CD4-positive, alpha-beta memory T cell (primary cell): ENCODE measurements around the gene JKAMP. TPM values are rescaled to one million over a fixed set of nuclear protein-coding genes. Genes with fewer than 3 reads are reported as not detected.

Experiments
- CTCF ChIA-PET: fragments of 350-600 bp; sonication (Branson Sonifier 250); formaldehyde crosslinking; loops from one replicate; lab custom pipeline; 2021; ENCODE audit warnings: inconsistent platforms; ENCODE audit not compliant: partially characterized antibody; lab: Charles Lee
- POLR2A ChIA-PET: fragments of 350-600 bp; sonication (Branson Sonifier 250); formaldehyde crosslinking; loops from one replicate; lab custom pipeline; 2021; ENCODE audit not compliant: partially characterized antibody; lab: Charles Lee
- DNase-seq, 5 donors: peaks; one replicate each; pipeline versions ENCODE4 v3.0.0 to v3.0.0-alpha.2; 2020 to 2022; ENCODE audit warnings: mixed read lengths in 1 of 5
- H3K27ac ChIP-seq: one replicate; pipeline ENCODE4 v1.7.0; 2013; ENCODE audit warnings: low read depth, low read length
- H3K27me3 ChIP-seq: 2 replicates; pipeline ENCODE4 v1.7.0; 2013; ENCODE audit warnings: mild to moderate bottlenecking, low read length, moderate library complexity; ENCODE audit not compliant: insufficient read depth
- H3K36me3 ChIP-seq: 2 replicates; pipeline ENCODE4 v1.7.0; 2013; ENCODE audit warnings: mild to moderate bottlenecking, low read length, moderate library complexity; ENCODE audit not compliant: insufficient read depth
- H3K4me1 ChIP-seq: 2 replicates; pipeline ENCODE4 v1.7.0; 2013; ENCODE audit warnings: mild to moderate bottlenecking, low read length, moderate library complexity; ENCODE audit not compliant: insufficient read depth
- H3K4me3 ChIP-seq, 2 donors: one replicate each; pipeline ENCODE4 v1.7.0; 2013; ENCODE audit warnings: low read length in 2 of 2, mild to moderate bottlenecking in 1 of 2
- H3K9me3 ChIP-seq, 2 donors: one replicate each; pipeline ENCODE4 v1.7.0; 2013; ENCODE audit warnings: low read length in 2 of 2, control low read depth in 1 of 2; ENCODE audit not compliant: control insufficient read depth in 1 of 2
- H3K27ac Mint-ChIP-seq, 7 donors: one replicate each; pipeline ENCODE4 v1.8.0; 2020 to 2021; ENCODE audit warnings: mixed read lengths in 7 of 7, mild to moderate bottlenecking in 6 of 7, inconsistent platforms in 3 of 7, moderate library complexity in 3 of 7
- H3K27me3 Mint-ChIP-seq, 2 donors: one replicate each; pipeline ENCODE4 v1.8.0; 2020 to 2021; ENCODE audit warnings: mixed read lengths in 2 of 2
- H3K36me3 Mint-ChIP-seq, 2 donors: one replicate each; pipeline ENCODE4 v1.8.0; 2020 to 2021; ENCODE audit warnings: mixed read lengths in 2 of 2, inconsistent platforms in 1 of 2, mild to moderate bottlenecking in 1 of 2
- H3K4me1 Mint-ChIP-seq, 4 donors: one replicate each; pipeline ENCODE4 v1.8.0; 2020 to 2021; ENCODE audit warnings: mixed read lengths in 4 of 4, mild to moderate bottlenecking in 1 of 4
- H3K4me3 Mint-ChIP-seq, 8 donors: one replicate each; pipeline ENCODE4 v1.8.0; 2020 to 2021; ENCODE audit warnings: mixed read lengths in 8 of 8, mild to moderate bottlenecking in 7 of 8, moderate library complexity in 6 of 8, inconsistent platforms in 3 of 8
- H3K9me3 Mint-ChIP-seq, 8 donors: one replicate each; pipeline ENCODE4 v1.8.0; 2020 to 2021; ENCODE audit warnings: mixed read lengths in 8 of 8, mild to moderate bottlenecking in 5 of 8, inconsistent platforms in 3 of 8, moderate library complexity in 1 of 8
- intact Hi-C: fragments of 100-400 bp; cut with micrococcal nuclease; formaldehyde crosslinking; loops from one replicate; pipeline ENCODE4 v1.15.1; 2023
- polyA plus RNA-seq, 2 donors: library from polyadenylated mRNA; unstranded; fragments of 300-500 nt; fragmentation: Illumina TruSeq; gene quantifications; one replicate each; pipeline ENCODE4 v1.2.3, GENCODE V29; 2021
- total RNA-seq, 2 experiments: library from RNA; stranded (reverse); gene quantifications; one replicate each; pipeline ENCODE4 v1.2.3, GENCODE V29; 2021

The JKAMP gene
- total and polyA plus RNA-seq, 4 experiments from 2014 or later, result 29.9 to 80.8 (median 47.0) TPM

GRCh38 chr14:59463787-59464485 lies 20.4 kb upstream of the JKAMP start:
- H3K27me3 ChIP-seq, result no peaks in the 10 kb centered on the region
- peak in 1 of 5 donors; percentile 43 for DNase-seq
- Mint-ChIP-seq H3K36me3 (peaks cover 0 to 6% of the 10 kb centered on the region in 2 donors), H3K4me3 (peak overlapping the region; percentile 89 to 94 (median 91)), H3K27ac (peak overlapping the region in 6 of 7 donors; percentile 60 to 93 (median 76)), H3K27me3 (peaks cover 0 to 4% of the 10 kb centered on the region in 2 donors), H3K4me1 (peaks cover 5 to 16% (median 10%) of the 10 kb centered on the region in 4 donors), H3K9me3 (no peaks in the 10 kb centered on the region)
- peak overlapping the region; percentile 33 for H3K27ac ChIP-seq
- no peaks in the 10 kb centered on the region for H3K9me3 ChIP-seq
- no peaks in the 10 kb centered on the region for H3K36me3 ChIP-seq
- intact Hi-C loops, result no loop called here
- peaks cover 9% of the 10 kb centered on the region for H3K4me1 ChIP-seq
- H3K4me3 ChIP-seq, result peak overlapping the region in 1 of 2 donors; percentile 54
- ChIA-PET CTCF (interaction anchor here (0.9 to 3.5 kb wide), 4 partner anchors 20 to 334 kb away, joined by 3 to 13 read pairs (median 4); partner anchors contain the start of genes CCDC175, JKAMP and L3HYPDH), POLR2A (interaction anchor here (1.2 to 3.8 kb wide), 5 partner anchors 19 to 1036 kb away, joined by 3 to 39 read pairs (median 4); partner anchors contain the start of genes DAAM1, JKAMP, KIAA0586 and L3HYPDH)

GRCh38 chr14:59464486-59465315 lies 19.6 kb upstream of the JKAMP start:
- H3K9me3 ChIP-seq, result no peaks in the 10 kb centered on the region
- ChIA-PET CTCF (interaction anchor here (0.9 to 3.5 kb wide), 3 partner anchors 19 to 335 kb away, joined by 3 to 13 read pairs (median 3); partner anchors contain the start of genes CCDC175, JKAMP and L3HYPDH), POLR2A (interaction anchor here (1.1 to 3.8 kb wide), 7 partner anchors 9 to 1037 kb away, joined by 3 to 39 read pairs (median 3); partner anchors contain the start of genes DAAM1, JKAMP, KIAA0586 and L3HYPDH)
- H3K36me3 ChIP-seq, result no peaks in the 10 kb centered on the region
- H3K27ac Mint-ChIP-seq, result peak overlapping the region; percentile 80 to 92 (median 90)
- no peaks in the 10 kb centered on the region for H3K27me3 ChIP-seq
- peaks cover 0 to 2% of the 10 kb centered on the region in 2 donors for H3K36me3 Mint-ChIP-seq
- peak overlapping the region; percentile 33 for H3K27ac ChIP-seq
- H3K4me1 Mint-ChIP-seq, result peaks cover 5 to 16% (median 10%) of the 10 kb centered on the region in 4 donors
- H3K4me3 ChIP-seq, result peak overlapping the region in 1 of 2 donors; percentile 54
- peak; percentile 63 to 79 (median 67) for DNase-seq
- no peaks in the 10 kb centered on the region for H3K9me3 Mint-ChIP-seq
- H3K4me1 ChIP-seq, result peaks cover 9% of the 10 kb centered on the region
- H3K27me3 Mint-ChIP-seq, result peaks cover 0 to 2% of the 10 kb centered on the region in 2 donors
- H3K4me3 Mint-ChIP-seq, result peak overlapping the region; percentile 87 to 94 (median 92)
- intact Hi-C loops, result loop anchor here (1.0 kb wide), 2 partner anchors 20 to 276 kb away; partner anchors contain the start of genes DAAM1, JKAMP and L3HYPDH

DNA sequence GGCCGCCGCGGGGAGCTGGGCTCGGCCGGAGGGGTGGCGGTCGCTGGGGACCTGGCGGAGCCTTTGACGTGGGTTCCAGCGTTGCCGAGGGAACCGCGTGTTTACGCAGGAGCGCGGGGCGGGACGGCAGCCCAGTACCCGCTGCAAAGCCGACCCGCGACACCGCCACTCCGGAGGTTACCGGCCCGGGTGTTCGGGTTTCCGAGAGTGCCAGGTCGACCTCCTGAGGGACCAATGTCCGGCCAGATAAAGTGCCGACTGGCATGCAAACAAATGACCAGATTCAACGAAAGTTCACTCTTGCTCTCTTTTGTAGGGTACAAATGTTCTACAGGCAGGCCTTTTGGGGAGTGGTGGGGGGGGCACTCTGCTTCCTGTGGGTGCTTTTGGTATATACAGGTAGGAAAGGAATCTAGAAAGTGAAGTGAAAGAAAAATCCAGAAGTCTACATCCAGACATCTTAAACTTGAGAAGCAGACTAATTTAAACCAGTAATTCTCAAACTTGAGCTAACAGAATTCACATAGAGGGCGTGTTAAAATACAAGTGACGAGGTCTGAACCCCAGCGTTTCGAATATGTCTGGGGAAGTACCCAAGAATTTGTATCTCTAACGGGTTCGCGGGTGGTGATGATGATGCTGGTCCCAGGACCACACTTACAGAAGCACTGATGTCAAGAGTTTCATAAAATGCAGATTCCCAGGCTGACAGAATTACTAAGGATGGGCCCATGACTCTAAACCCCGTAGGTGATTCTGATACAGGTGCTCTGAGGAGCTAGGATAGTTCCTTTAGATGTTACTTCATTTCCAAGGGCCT lies 18.8 kb upstream of the JKAMP start, which contains the start of gene GPR135:
Gene GPR135 (minus strand): TSS at position 65 of the 820 bp plus-strand sequence. CDS start 154 bp downstream, outside the sequence.
- H3K27me3 Mint-ChIP-seq, result peaks cover 0 to 2% of the 10 kb centered on the region in 2 donors
- intact Hi-C loops, result loop anchor here (1.0 kb wide), 2 partner anchors 19 to 277 kb away; partner anchors contain the start of genes DAAM1, JKAMP and L3HYPDH
- peak within 1 kb of the TSS; percentile 89 to 94 (median 92) for H3K4me3 Mint-ChIP-seq
- ChIA-PET CTCF (interaction anchor here (1.1 kb wide), 1 partner anchor 111 kb away, joined by 3 read pairs; the partner anchor contains the start of gene CCDC175), POLR2A (interaction anchor here (0.9 to 3.8 kb wide), 7 partner anchors 9 to 1038 kb away, joined by 3 to 39 read pairs (median 3); partner anchors contain the start of genes DAAM1, JKAMP, KIAA0586 and L3HYPDH)
- Histone ChIP-seq H3K9me3 (no peaks in the 10 kb centered on the region), H3K4me1 (peaks cover 9% of the 10 kb centered on the region), H3K27ac (peak within 1 kb of the TSS; percentile 33), H3K27me3 (no peaks in the 10 kb centered on the region), H3K4me3 (peak within 1 kb of the TSS in 1 of 2 donors; percentile 54), H3K36me3 (no peaks in the 10 kb centered on the region)
- H3K27ac Mint-ChIP-seq, result peak within 1 kb of the TSS; percentile 80 to 93 (median 92)
- H3K4me1 Mint-ChIP-seq, result peaks cover 5 to 16% (median 10%) of the 10 kb centered on the region in 4 donors
- peak; percentile 50 to 67 (median 55) for DNase-seq
- H3K36me3 Mint-ChIP-seq, result no peaks in the 10 kb centered on the region
- H3K9me3 Mint-ChIP-seq, result no peaks in the 10 kb centered on the region

DNA sequence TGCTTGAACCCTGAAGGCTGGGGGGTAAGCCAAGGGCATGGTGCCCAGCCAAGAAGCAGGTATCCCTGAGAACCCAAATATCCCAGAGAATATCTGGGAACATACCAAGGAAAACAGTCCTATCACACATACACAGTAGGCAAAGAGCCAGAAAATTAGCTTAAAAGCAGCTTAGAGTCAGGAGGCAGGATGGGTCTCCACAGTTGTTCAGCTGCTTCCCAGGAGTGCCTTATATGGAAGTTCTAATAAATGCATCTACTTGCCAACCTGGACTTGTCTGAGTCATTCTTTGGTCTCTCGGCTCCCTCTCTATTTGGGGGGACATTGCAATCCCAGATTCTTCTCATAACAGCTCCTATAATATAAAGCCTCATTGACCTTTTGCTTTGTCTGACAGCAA lies 10.1 kb upstream of the JKAMP start:
- no peak for DNase-seq
- Histone ChIP-seq H3K4me1 (no peaks in the 10 kb centered on the region), H3K27ac (no peak overlapping the region), H3K4me3 (no peak overlapping the region), H3K9me3 (no peaks in the 10 kb centered on the region), H3K36me3 (peaks cover 8% of the 10 kb centered on the region), H3K27me3 (no peaks in the 10 kb centered on the region)
- ChIA-PET CTCF (interaction anchor here (3.2 kb wide), 1 partner anchor 10 kb away, joined by 9 read pairs; the partner anchor contains the start of genes JKAMP and L3HYPDH), POLR2A (interaction anchor here (0.7 to 1.7 kb wide), 2 partner anchors 9 kb away, joined by 3 to 9 read pairs; partner anchors contain the start of genes GPR135, JKAMP and L3HYPDH)
- no peak overlapping the region for H3K4me3 Mint-ChIP-seq
- H3K27me3 Mint-ChIP-seq, result no peaks in the 10 kb centered on the region
- H3K27ac Mint-ChIP-seq, result no peak overlapping the region
- no peaks in the 10 kb centered on the region for H3K9me3 Mint-ChIP-seq
- H3K36me3 Mint-ChIP-seq, result peaks cover 9 to 17% of the 10 kb centered on the region in 2 donors
- intact Hi-C loops, result no loop called here
- H3K4me1 Mint-ChIP-seq, result peaks cover 0 to 18% (median 3%) of the 10 kb centered on the region in 4 donors

- peaks cover 9 to 28% (median 12%) of the 10 kb centered on the region in 4 donors for H3K4me1 Mint-ChIP-seq
- no peak overlapping the region for H3K4me3 Mint-ChIP-seq
- ChIA-PET POLR2A (interaction anchor here (0.6 to 1.3 kb wide), 2 partner anchors 9 to 1048 kb away, joined by 3 read pairs; partner anchors contain the start of genes JKAMP and KIAA0586), CTCF (interaction anchor here (3.2 kb wide), 1 partner anchor 8 kb away, joined by 9 read pairs; the partner anchor contains the start of genes JKAMP and L3HYPDH)
- no peak overlapping the region for H3K27ac Mint-ChIP-seq
- H3K27ac ChIP-seq, result no peak overlapping the region
- no peaks in the 10 kb centered on the region for H3K9me3 Mint-ChIP-seq
- intact Hi-C loops, result no loop called here
- peaks cover 8% of the 10 kb centered on the region for H3K36me3 ChIP-seq
- no peaks in the 10 kb centered on the region for H3K27me3 ChIP-seq
- DNase-seq, result no peak
- H3K9me3 ChIP-seq, result no peaks in the 10 kb centered on the region
- H3K4me1 ChIP-seq, result peaks cover 8% of the 10 kb centered on the region
- no peaks in the 10 kb centered on the region for H3K27me3 Mint-ChIP-seq
- H3K36me3 Mint-ChIP-seq, result peaks cover 9 to 17% of the 10 kb centered on the region in 2 donors
- no peak overlapping the region for H3K4me3 ChIP-seq
Measured at GRCh38 chr14:59475709-59476108, 8.6 kb upstream of the JKAMP start.

GRCh38 chr14:59478540-59478939 lies 5.8 kb upstream of the JKAMP start:
- H3K27me3 ChIP-seq, result no peaks in the 10 kb centered on the region
- CTCF ChIA-PET, result interaction anchor here (0.9 to 1.6 kb wide), 2 partner anchors 29 to 98 kb away, joined by 4 to 5 read pairs; partner anchors contain the start of gene CCDC175
- no peak overlapping the region for H3K4me3 Mint-ChIP-seq
- DNase-seq, result no peak
- H3K4me1 Mint-ChIP-seq, result peaks cover 35 to 52% (median 36%) of the 10 kb centered on the region in 4 donors
- peaks cover 6 to 18% of the 10 kb centered on the region in 2 donors for H3K36me3 Mint-ChIP-seq
- no peaks in the 10 kb centered on the region for H3K9me3 ChIP-seq
- peak overlapping the region in 2 of 7 donors; percentile 1 to 23 for H3K27ac Mint-ChIP-seq
- H3K9me3 Mint-ChIP-seq, result no peaks in the 10 kb centered on the region
- peaks cover 37% of the 10 kb centered on the region for H3K4me1 ChIP-seq
- peaks cover 8% of the 10 kb centered on the region for H3K36me3 ChIP-seq
- no peak overlapping the region for H3K27ac ChIP-seq
- H3K4me3 ChIP-seq, result no peak overlapping the region
- intact Hi-C loops, result no loop called here
- POLR2A ChIA-PET, result no interaction called here
- no peaks in the 10 kb centered on the region for H3K27me3 Mint-ChIP-seq
